HEK293 (cell line): Measurements from ENCODE around the gene ASIC4.

ENCODE experiments used
- CTCF ChIP-seq: fragments of 450-650 bp; formaldehyde crosslinking; IDR thresholded peaks from 2 replicates; pipeline ENCODE4 v1.5.1; 2016; ENCODE audit warnings: missing biosample characterization, missing genetic modification characterization
- ZNF140 ChIP-seq: fragments of 450-650 bp; formaldehyde crosslinking; IDR thresholded peaks from 2 replicates; pipeline ENCODE4 v1.5.1; 2016; ENCODE audit warnings: missing biosample characterization, missing genetic modification characterization
- ZNF155 ChIP-seq: fragments of 450-650 bp; formaldehyde crosslinking; IDR thresholded peaks from 2 replicates; pipeline ENCODE4 v1.5.1; 2016; ENCODE audit warnings: missing biosample characterization, missing genetic modification characterization
- ZNF449 ChIP-seq: fragments of 450-650 bp; formaldehyde crosslinking; IDR thresholded peaks from 2 replicates; pipeline ENCODE4 v1.5.1; 2017; ENCODE audit warnings: missing biosample characterization, mild to moderate bottlenecking, missing genetic modification characterization, moderate library complexity
- TF ChIP-seq, protein P1 (sequence below): fragments of 450-650 bp; IDR thresholded peaks from 2 replicates; pipeline ENCODE4 v1.5.1; 2018; ENCODE audit warnings: missing biosample characterization, mild to moderate bottlenecking, missing genetic modification characterization

GRCh38 chr2:219569041-219569440 lies 54.8 kb downstream of the ASIC4 start:
- TF ChIP-seq, protein P1, sequence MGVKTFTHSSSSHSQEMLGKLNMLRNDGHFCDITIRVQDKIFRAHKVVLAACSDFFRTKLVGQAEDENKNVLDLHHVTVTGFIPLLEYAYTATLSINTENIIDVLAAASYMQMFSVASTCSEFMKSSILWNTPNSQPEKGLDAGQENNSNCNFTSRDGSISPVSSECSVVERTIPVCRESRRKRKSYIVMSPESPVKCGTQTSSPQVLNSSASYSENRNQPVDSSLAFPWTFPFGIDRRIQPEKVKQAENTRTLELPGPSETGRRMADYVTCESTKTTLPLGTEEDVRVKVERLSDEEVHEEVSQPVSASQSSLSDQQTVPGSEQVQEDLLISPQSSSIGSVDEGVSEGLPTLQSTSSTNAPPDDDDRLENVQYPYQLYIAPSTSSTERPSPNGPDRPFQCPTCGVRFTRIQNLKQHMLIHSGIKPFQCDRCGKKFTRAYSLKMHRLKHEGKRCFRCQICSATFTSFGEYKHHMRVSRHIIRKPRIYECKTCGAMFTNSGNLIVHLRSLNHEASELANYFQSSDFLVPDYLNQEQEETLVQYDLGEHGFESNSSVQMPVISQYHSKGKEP (tag by site-specific recombination): no peak
- TF ChIP-seq ZNF449 (tag by site-specific recombination) (no peak), CTCF (no peak), ZNF140 (tag by site-specific recombination) (no peak), ZNF155 (tag by site-specific recombination) (no peak)
